CD8-positive, alpha-beta memory T cell (primary cell): ENCODE measurements around the gene GCK. TPM values are rescaled to one million over a fixed set of nuclear protein-coding genes. Genes with fewer than 3 reads are reported as not detected.

Experiments used
- CTCF ChIA-PET: fragments of 350-600 bp; sonication (Branson Sonifier 250); formaldehyde crosslinking; loops from one replicate; lab custom pipeline; 2021; ENCODE audit warnings: antibody characterized with exemption; lab: Charles Lee
- POLR2A ChIA-PET: fragments of 350-600 bp; sonication (Branson Sonifier 250); formaldehyde crosslinking; loops from one replicate; lab custom pipeline; 2021; ENCODE audit warnings: antibody characterized with exemption; lab: Charles Lee
- DNase-seq, 5 donors: peaks; one replicate each; pipeline versions ENCODE4 v3.0.0 to v3.0.0-alpha.2; 2020 to 2022; ENCODE audit warnings: mixed read lengths in 1 of 5
- H3K27ac ChIP-seq: one replicate; pipeline ENCODE4 v1.7.0; 2013; ENCODE audit warnings: low read depth, mild to moderate bottlenecking, low read length, moderate library complexity
- H3K27me3 ChIP-seq: 2 replicates; pipeline ENCODE4 v1.7.0; 2013; ENCODE audit warnings: low read length, mild to moderate bottlenecking; ENCODE audit not compliant: insufficient read depth, poor library complexity, severe bottlenecking
- H3K36me3 ChIP-seq: 2 replicates; pipeline ENCODE4 v1.7.0; 2013; ENCODE audit warnings: mild to moderate bottlenecking, low read length, moderate library complexity; ENCODE audit not compliant: insufficient read depth
- H3K4me1 ChIP-seq: 2 replicates; pipeline ENCODE4 v1.7.0; 2013; ENCODE audit warnings: mild to moderate bottlenecking, low read length, moderate library complexity; ENCODE audit not compliant: insufficient read depth
- H3K4me3 ChIP-seq: 2 replicates; pipeline ENCODE4 v1.7.0; 2013; ENCODE audit warnings: mild to moderate bottlenecking, low read length
- H3K9me3 ChIP-seq: 2 replicates; pipeline ENCODE4 v1.7.0; 2013; ENCODE audit warnings: mild to moderate bottlenecking, low read length
- H3K27ac Mint-ChIP-seq, 8 donors: one replicate each; pipeline ENCODE4 v1.8.0; 2020 to 2021; ENCODE audit warnings: mixed read lengths in 8 of 8, mild to moderate bottlenecking in 6 of 8, inconsistent platforms in 3 of 8, moderate library complexity in 3 of 8
- H3K27me3 Mint-ChIP-seq, 2 donors: one replicate each; pipeline ENCODE4 v1.8.0; 2020 to 2021; ENCODE audit warnings: mixed read lengths in 2 of 2, mild to moderate bottlenecking in 1 of 2, moderate library complexity in 1 of 2
- H3K36me3 Mint-ChIP-seq, 3 donors: one replicate each; pipeline ENCODE4 v1.8.0; 2020 to 2021; ENCODE audit warnings: mixed read lengths in 3 of 3, inconsistent platforms in 1 of 3, mild to moderate bottlenecking in 1 of 3
- H3K4me1 Mint-ChIP-seq, 3 donors: one replicate each; pipeline ENCODE4 v1.8.0; 2020 to 2021; ENCODE audit warnings: mixed read lengths in 3 of 3, inconsistent platforms in 1 of 3, mild to moderate bottlenecking in 1 of 3
- H3K4me3 Mint-ChIP-seq, 7 donors: one replicate each; pipeline ENCODE4 v1.8.0; 2020 to 2021; ENCODE audit warnings: mixed read lengths in 7 of 7, mild to moderate bottlenecking in 6 of 7, moderate library complexity in 4 of 7, inconsistent platforms in 2 of 7
- H3K9me3 Mint-ChIP-seq, 5 donors: one replicate each; pipeline ENCODE4 v1.8.0; 2020 to 2022; ENCODE audit warnings: mixed read lengths in 5 of 5, mild to moderate bottlenecking in 3 of 5, moderate library complexity in 2 of 5, inconsistent platforms in 1 of 5
- polyA plus RNA-seq: library from polyadenylated mRNA; unstranded; fragments of 300-500 nt; fragmentation: Illumina TruSeq; gene quantifications from one replicate; pipeline ENCODE4 v1.2.3, GENCODE V29; 2021
- total RNA-seq, 2 experiments: library from RNA; stranded (reverse); gene quantifications; one replicate each; pipeline ENCODE4 v1.2.3, GENCODE V29; 2021

Gene GCK
- total RNA-seq (1 to 10 TPM; 1.0 to 1.8 TPM), polyA plus RNA-seq (0.46 TPM)

DNA sequence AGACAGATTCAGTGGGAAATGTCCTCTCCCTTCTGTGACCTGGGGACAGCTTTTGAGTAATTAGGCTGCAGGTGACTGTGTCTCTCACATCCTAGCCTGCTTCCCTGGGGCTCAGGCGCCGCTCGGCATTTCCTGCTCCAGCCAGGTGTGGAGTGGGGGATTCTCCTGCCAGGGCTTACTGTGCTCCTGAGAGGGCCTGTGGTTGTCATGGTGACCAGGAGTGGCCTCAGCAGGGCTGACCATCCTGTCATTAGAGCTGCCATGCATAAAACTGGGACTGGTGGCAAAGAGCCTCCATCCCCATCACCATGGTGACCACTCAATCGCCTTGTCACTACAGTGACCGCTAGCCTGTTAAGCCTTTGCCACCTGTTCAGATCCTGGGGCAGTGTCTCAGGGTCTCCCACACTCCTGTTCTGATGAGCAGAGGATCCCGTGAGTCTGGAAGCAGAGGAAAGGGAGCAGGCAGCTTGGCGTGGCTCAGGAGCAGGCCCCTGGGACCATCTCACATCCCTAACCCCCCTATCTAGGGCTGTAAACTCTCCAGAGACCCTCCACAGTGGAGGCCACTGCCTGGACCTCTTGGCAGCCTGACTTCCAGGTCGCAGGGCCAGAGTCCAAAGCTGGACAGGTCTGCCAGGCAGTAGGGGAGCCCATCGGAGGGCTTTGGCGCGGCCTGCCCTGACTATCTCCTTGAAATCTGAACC is at the start of gene GCK:
TSS of gene GCK (minus strand) at position 154 of the 707 bp plus-strand sequence. CDS start 486 bp downstream, outside the sequence.
- H3K4me3 Mint-ChIP-seq = no peak within 1 kb of the TSS
- no peaks in the 10 kb centered on the region for H3K4me1 ChIP-seq
- H3K4me3 ChIP-seq = no peak within 1 kb of the TSS
- H3K4me1 Mint-ChIP-seq = no peaks in the 10 kb centered on the region
- no peak within 1 kb of the TSS for H3K27ac Mint-ChIP-seq
- ChIA-PET CTCF (no interaction called here), POLR2A (no interaction called here)
- H3K9me3 ChIP-seq = no peaks in the 10 kb centered on the region
- H3K27me3 ChIP-seq = peaks cover 5% of the 10 kb centered on the region
- no peaks in the 10 kb centered on the region for H3K36me3 Mint-ChIP-seq
- no peak for DNase-seq
- H3K36me3 ChIP-seq = no peaks in the 10 kb centered on the region
- H3K27ac ChIP-seq = no peak within 1 kb of the TSS
- peaks cover 6 to 22% of the 10 kb centered on the region in 2 donors for H3K27me3 Mint-ChIP-seq
- no peaks in the 10 kb centered on the region for H3K9me3 Mint-ChIP-seq

DNA sequence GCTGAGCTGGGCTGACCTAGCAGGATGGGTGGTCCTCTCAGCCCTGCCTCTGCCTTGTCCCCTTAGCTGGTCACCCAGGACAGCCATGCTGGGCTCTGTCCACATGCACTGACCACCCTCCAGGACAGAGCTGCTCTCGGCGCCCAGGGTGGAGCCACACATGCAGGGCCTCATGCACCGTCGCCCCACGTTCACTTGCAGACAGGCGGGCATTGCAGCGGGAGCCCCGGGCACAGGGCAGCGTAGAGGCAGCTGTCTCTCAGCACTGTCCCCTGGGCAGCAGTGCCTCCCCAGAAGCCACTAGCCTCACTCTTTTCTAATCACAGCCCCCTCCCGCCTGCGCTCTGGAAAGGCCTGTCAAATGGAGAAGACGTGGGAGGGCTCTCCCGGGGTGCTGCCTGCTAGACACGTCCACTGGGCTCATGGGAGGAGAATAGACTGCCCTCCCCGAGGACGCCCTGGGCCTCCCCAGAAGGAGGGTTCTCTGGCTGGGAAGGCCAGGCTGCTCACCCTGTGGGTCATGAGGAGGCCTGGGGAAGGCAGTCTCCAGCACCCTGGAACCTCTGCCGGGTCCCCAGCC is 49.0 kb upstream of the GCK start:
- Histone ChIP-seq H3K4me3 (no peak overlapping the region), H3K9me3 (no peaks in the 10 kb centered on the region), H3K27me3 (no peaks in the 10 kb centered on the region), H3K36me3 (no peaks in the 10 kb centered on the region), H3K4me1 (peaks cover 5% of the 10 kb centered on the region), H3K27ac (no peak overlapping the region)
- H3K27ac Mint-ChIP-seq = no peak overlapping the region
- CTCF ChIA-PET = no interaction called here
- no peaks in the 10 kb centered on the region for H3K4me1 Mint-ChIP-seq
- H3K27me3 Mint-ChIP-seq = peaks cover 0 to 1% of the 10 kb centered on the region in 2 donors
- H3K9me3 Mint-ChIP-seq = no peaks in the 10 kb centered on the region
- no peak for DNase-seq
- no peak overlapping the region for H3K4me3 Mint-ChIP-seq
- POLR2A ChIA-PET = no interaction called here
- H3K36me3 Mint-ChIP-seq = no peaks in the 10 kb centered on the region

DNA sequence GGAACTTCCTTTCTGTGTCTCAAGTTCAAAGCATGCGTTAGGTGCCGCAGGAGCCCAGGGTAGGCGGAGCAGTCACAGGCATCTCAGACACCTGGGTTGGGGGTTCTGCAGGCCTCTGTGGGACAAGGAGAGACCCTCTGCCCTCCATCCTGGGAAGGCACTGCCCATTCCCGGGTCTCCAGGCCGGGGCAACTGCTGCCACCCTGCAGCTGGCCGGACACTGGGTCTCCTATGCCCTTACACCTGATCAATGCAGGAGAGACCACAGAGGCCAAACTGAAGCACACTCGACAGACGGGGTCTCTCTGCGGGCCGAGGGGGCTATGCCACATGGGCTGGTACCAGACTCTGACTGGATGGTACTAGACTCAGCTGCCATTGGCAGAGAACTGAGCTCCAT is 48.5 kb upstream of the GCK start:
- POLR2A ChIA-PET = no interaction called here
- H3K9me3 ChIP-seq = no peaks in the 10 kb centered on the region
- H3K4me1 ChIP-seq = peaks cover 5% of the 10 kb centered on the region
- Mint-ChIP-seq H3K4me3 (no peak overlapping the region), H3K4me1 (no peaks in the 10 kb centered on the region), H3K27ac (no peak overlapping the region), H3K36me3 (no peaks in the 10 kb centered on the region), H3K27me3 (peaks cover 0 to 2% of the 10 kb centered on the region in 2 donors), H3K9me3 (no peaks in the 10 kb centered on the region)
- H3K27me3 ChIP-seq = no peaks in the 10 kb centered on the region
- H3K36me3 ChIP-seq = no peaks in the 10 kb centered on the region
- no peak overlapping the region for H3K27ac ChIP-seq
- H3K4me3 ChIP-seq = no peak overlapping the region
- CTCF ChIA-PET = no interaction called here
- no peak for DNase-seq

DNA sequence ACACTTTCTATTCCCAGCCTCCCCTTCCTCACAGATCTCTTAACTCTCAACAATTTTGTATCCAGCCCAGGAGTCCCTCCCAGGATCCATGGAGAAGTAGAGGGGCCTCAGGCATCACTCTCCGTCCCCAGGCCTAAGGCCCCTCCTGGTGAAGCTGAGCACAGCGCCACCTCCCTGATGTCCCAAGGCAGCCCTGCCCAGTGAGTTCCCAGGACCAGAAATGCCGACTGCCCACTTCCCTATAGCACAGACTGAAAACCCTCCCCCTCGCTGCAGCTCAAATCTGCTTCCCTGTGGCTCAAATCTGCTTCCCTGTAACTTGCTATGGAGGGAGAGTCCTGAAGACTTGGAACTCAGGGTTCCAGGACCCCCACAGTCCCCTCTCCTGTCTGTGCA is 47.1 kb upstream of the GCK start:
- POLR2A ChIA-PET = no interaction called here
- no peaks in the 10 kb centered on the region for H3K36me3 Mint-ChIP-seq
- H3K9me3 Mint-ChIP-seq = no peaks in the 10 kb centered on the region
- Histone ChIP-seq H3K9me3 (no peaks in the 10 kb centered on the region), H3K36me3 (no peaks in the 10 kb centered on the region), H3K4me1 (peaks cover 5% of the 10 kb centered on the region), H3K27ac (no peak overlapping the region), H3K27me3 (no peaks in the 10 kb centered on the region), H3K4me3 (no peak overlapping the region)
- no peak for DNase-seq
- H3K27me3 Mint-ChIP-seq = peaks cover 0 to 2% of the 10 kb centered on the region in 2 donors
- no peak overlapping the region for H3K27ac Mint-ChIP-seq
- H3K4me3 Mint-ChIP-seq = no peak overlapping the region
- H3K4me1 Mint-ChIP-seq = no peaks in the 10 kb centered on the region
- CTCF ChIA-PET = no interaction called here

DNA sequence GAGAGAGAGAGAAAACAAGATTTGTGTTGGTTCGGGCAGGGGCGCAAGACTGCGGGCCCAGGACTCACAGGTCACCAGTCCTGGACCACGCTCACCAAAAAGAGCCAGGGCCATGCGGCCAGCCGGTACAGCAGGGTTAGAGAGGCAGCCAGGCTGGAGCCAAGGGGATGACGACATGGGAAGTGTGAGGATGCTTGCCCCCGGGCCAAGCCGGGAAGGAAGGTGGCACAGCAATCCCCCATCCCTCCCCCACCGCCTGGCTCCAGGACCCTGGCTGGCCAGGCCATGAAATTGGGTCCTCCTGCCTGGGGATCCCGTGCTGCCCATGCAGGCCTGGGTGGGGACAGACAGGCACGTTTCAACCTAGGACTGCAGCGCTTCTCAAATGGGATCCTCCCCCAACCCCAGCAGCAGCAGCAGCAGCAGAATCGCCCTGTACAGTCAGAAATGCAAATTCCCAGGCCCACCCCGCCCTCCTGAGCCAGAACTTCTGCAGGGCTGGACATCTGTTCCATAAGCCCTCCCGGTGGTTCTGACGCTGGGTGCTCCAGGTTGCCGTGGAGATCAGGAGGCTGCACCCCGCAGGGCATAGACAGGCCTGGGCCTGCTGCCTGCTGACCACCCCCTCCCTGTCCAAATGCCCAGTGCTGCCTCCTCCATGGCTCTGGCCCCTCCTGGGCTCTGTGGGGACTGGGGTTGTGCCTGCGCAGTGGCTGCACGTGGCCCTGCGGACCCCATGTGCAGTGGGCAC is 46.5 kb upstream of the GCK start:
- Mint-ChIP-seq H3K4me3 (no peak overlapping the region), H3K9me3 (no peaks in the 10 kb centered on the region), H3K4me1 (no peaks in the 10 kb centered on the region), H3K36me3 (no peaks in the 10 kb centered on the region), H3K27ac (no peak overlapping the region), H3K27me3 (peaks cover 0 to 2% of the 10 kb centered on the region in 2 donors)
- no peak for DNase-seq
- Histone ChIP-seq H3K27ac (no peak overlapping the region), H3K4me1 (no peaks in the 10 kb centered on the region), H3K9me3 (no peaks in the 10 kb centered on the region), H3K36me3 (no peaks in the 10 kb centered on the region), H3K27me3 (no peaks in the 10 kb centered on the region), H3K4me3 (no peak overlapping the region)
- POLR2A ChIA-PET = no interaction called here
- CTCF ChIA-PET = no interaction called here

DNA sequence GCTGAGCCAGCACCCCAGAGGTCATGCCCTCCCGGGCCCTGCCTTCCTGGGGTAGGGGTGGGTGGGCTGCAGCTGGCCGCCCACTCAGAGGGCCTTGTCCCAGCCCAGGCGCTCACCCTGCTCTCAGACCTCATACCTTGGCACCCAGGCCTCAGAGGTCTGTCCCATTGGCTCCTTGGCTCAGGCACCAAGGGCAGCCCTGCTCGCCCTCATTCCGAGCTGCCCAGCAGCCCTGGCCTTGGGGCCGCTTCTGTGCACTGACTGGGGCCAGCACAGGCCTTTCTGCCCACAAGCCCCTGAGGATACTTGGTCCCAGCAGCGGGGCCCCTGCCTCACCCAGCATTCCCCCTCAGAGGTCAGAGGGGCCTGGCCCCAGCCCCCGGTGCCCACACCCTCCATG is 45.8 kb upstream of the GCK start:
- Histone ChIP-seq H3K4me1 (no peaks in the 10 kb centered on the region), H3K4me3 (no peak overlapping the region), H3K9me3 (no peaks in the 10 kb centered on the region), H3K36me3 (no peaks in the 10 kb centered on the region), H3K27ac (no peak overlapping the region), H3K27me3 (no peaks in the 10 kb centered on the region)
- Mint-ChIP-seq H3K27ac (peak overlapping the region in 1 of 8 donors; percentile 85), H3K4me3 (no peak overlapping the region), H3K36me3 (no peaks in the 10 kb centered on the region), H3K4me1 (no peaks in the 10 kb centered on the region), H3K9me3 (no peaks in the 10 kb centered on the region), H3K27me3 (peaks cover 0 to 2% of the 10 kb centered on the region in 2 donors)
- ChIA-PET POLR2A (no interaction called here), CTCF (no interaction called here)
- DNase-seq = no peak

DNA sequence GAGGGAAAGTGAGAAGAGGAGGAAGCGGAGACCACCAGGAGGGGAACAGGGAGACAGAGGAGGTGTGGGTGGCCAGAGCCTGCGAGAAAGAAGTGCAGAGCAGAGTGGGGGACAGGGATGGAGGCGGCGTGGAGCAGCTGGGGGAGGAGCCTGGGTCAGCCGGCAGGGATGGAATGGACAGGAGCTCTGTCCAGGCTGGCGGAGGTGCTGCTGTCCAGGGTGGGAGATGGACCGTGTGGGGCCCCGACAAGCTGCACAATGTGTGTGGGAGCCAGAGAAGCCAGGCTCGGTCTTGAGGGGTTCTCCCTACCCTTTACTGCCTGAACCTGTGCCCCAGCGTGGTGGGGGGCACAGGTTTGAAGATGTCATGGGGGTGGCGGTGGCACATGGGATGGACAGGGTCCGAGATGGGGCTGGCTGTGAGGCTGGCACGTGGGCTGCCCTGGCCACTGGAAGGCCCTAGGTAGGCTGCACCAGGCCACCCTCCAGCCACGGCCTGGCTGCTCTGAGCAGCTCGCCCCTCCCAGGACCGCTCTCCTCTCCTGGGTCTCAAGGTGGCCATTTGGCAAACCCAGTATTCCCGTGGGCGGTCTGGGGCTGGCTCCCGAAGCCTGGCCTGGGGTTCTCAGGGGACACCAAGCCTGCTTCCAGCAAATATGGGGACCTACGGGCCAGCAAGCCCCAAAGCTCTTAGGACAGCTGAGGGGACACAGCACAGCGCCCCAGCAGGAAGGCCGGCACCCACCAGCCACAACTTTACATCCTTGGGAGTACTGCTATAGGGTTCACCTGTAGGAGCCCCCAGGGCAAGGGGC is 43.9 kb upstream of the GCK start:
- Histone ChIP-seq H3K27ac (no peak overlapping the region), H3K4me1 (no peaks in the 10 kb centered on the region), H3K4me3 (no peak overlapping the region), H3K27me3 (no peaks in the 10 kb centered on the region), H3K9me3 (no peaks in the 10 kb centered on the region), H3K36me3 (no peaks in the 10 kb centered on the region)
- ChIA-PET POLR2A (no interaction called here), CTCF (no interaction called here)
- DNase-seq = no peak
- Mint-ChIP-seq H3K4me3 (no peak overlapping the region), H3K27ac (no peak overlapping the region), H3K27me3 (peaks cover 0 to 2% of the 10 kb centered on the region in 2 donors), H3K9me3 (no peaks in the 10 kb centered on the region), H3K4me1 (no peaks in the 10 kb centered on the region), H3K36me3 (no peaks in the 10 kb centered on the region)

DNA sequence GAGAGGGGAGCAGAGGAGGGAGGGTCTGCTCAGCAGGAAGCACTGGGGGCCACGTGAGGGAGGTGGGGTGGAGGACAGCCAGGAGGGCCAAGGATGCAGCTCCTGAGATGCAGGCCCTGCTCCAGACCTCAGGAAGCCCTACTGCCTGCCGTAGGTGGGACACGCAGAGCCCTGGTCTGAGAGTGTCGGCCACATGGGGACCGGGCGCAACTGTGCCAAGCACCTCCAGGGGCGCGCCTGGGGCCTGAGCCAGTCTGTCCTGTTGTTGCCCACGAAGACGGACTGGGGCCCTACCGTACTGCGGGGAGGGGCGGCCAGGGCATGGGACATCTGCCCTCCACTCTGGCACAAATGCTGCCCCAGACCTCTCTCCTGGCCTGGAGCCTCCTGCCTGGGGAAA is 43.2 kb upstream of the GCK start:
- Histone ChIP-seq H3K4me1 (no peaks in the 10 kb centered on the region), H3K9me3 (no peaks in the 10 kb centered on the region), H3K4me3 (no peak overlapping the region), H3K27me3 (no peaks in the 10 kb centered on the region), H3K27ac (no peak overlapping the region), H3K36me3 (no peaks in the 10 kb centered on the region)
- ChIA-PET CTCF (no interaction called here), POLR2A (no interaction called here)
- no peak for DNase-seq
- no peak overlapping the region for H3K27ac Mint-ChIP-seq
- no peak overlapping the region for H3K4me3 Mint-ChIP-seq
- no peaks in the 10 kb centered on the region for H3K4me1 Mint-ChIP-seq
- H3K27me3 Mint-ChIP-seq = peaks cover 0 to 2% of the 10 kb centered on the region in 2 donors
- no peaks in the 10 kb centered on the region for H3K9me3 Mint-ChIP-seq
- no peaks in the 10 kb centered on the region for H3K36me3 Mint-ChIP-seq
